SU-DHL-6 (cell line): ENCODE data around the gene RGS16.

Experiments used
- H2AFZ ChIP-seq: fragments of 200-600 bp; sonication (generic); 2 replicates; pipeline ENCODE4 v1.6.1; 2014; ENCODE audit warnings: low read depth, mild to moderate bottlenecking, moderate library complexity, mixed read lengths, antibody characterized with exemption, low read length; ENCODE audit not compliant: severe bottlenecking
- H3F3A ChIP-seq: fragments of 200-600 bp; shearing (Covaris generic); 2 replicates; pipeline ENCODE4 v1.6.0; 2016; ENCODE audit warnings: antibody characterized with exemption, mild to moderate bottlenecking; ENCODE audit not compliant: insufficient read depth
- H3K27ac ChIP-seq: fragments of 200-600 bp; sonication (generic); 2 replicates; pipeline ENCODE4 v1.5.1; 2016; ENCODE audit warnings: low read depth, mild to moderate bottlenecking, low read length, moderate library complexity, mixed read lengths
- H3K27me3 ChIP-seq: fragments of 200-600 bp; sonication (generic), shearing (Covaris generic); 2 replicates; pipeline ENCODE4 v1.6.0; 2014; ENCODE audit warnings: mild to moderate bottlenecking, low read length
- H3K36me3 ChIP-seq: fragments of 200-600 bp; sonication (generic); 2 replicates; pipeline ENCODE4 v1.6.1; 2014; ENCODE audit warnings: mild to moderate bottlenecking, low read length, mixed read lengths
- H3K4me2 ChIP-seq: fragments of 300-600, 200-600 bp; shearing (Covaris generic), sonication (generic); 2 replicates; pipeline ENCODE4 v1.6.0; 2014; ENCODE audit warnings: low read length, low read depth, mild to moderate bottlenecking; ENCODE audit not compliant: poor library complexity, severe bottlenecking
- H3K4me3 ChIP-seq: fragments of 200-600 bp; sonication (generic); 2 replicates; pipeline ENCODE4 v1.5.1; 2014; ENCODE audit warnings: antibody characterized with exemption, low read length, mild to moderate bottlenecking, mixed read lengths; ENCODE audit not compliant: insufficient read depth, poor library complexity, severe bottlenecking
- H3K79me2 ChIP-seq: fragments of 200-600 bp; sonication (generic); 2 replicates; pipeline ENCODE4 v1.6.1; 2014; ENCODE audit warnings: mild to moderate bottlenecking, low read length, moderate library complexity; ENCODE audit not compliant: insufficient read depth
- H3K9ac ChIP-seq: fragments of 200-600 bp; sonication (generic); 2 replicates; pipeline ENCODE4 v1.7.0; 2014; ENCODE audit warnings: mild to moderate bottlenecking, low read length
- H3K9me2 ChIP-seq: fragments of 200-600 bp; sonication (generic); replicated peaks from 2 replicates; pipeline ENCODE4 v1.6.1; 2014; ENCODE audit warnings: low read length; ENCODE audit not compliant: insufficient read depth
- H3K9me3 ChIP-seq: fragments of 200-600 bp; sonication (generic); 2 replicates; pipeline ENCODE4 v1.6.1; 2014; ENCODE audit warnings: low read length, mixed read lengths; ENCODE audit not compliant: insufficient read depth
- H4K20me1 ChIP-seq: fragments of 200-600 bp; sonication (generic); 2 replicates; pipeline ENCODE4 v1.6.1; 2014; ENCODE audit warnings: low read depth, mild to moderate bottlenecking, antibody characterized with exemption, low read length, moderate library complexity, mixed read lengths
- CTCF ChIP-seq: fragments of 200-600 bp; sonication (generic); IDR thresholded peaks from one replicate; pipeline ENCODE4 v1.5.1; 2017; ENCODE audit warnings: antibody characterized with exemption, mild to moderate bottlenecking, low read length, moderate library complexity; ENCODE audit not compliant: insufficient read depth, poor library complexity, severe bottlenecking
- EZH2phosphoT487 ChIP-seq: fragments of 200-600 bp; sonication (generic), shearing (Covaris generic); conservative IDR thresholded peaks from 2 replicates; pipeline ENCODE4 v1.6.1; 2018; ENCODE audit warnings: mild to moderate bottlenecking, antibody characterized with exemption, low read length, moderate library complexity, mixed read lengths

Gene RGS16

GRCh38 chr1:182628657-182629056, 24.5 kb upstream of the RGS16 start:
- Histone ChIP-seq H3K9me3 (no peaks in the 10 kb centered on the region), H3K4me2 (no peak overlapping the region), H3K9me2 (no peaks in the 10 kb centered on the region), H2AFZ (no peak overlapping the region), H4K20me1 (no peaks in the 10 kb centered on the region), H3K36me3 (no peaks in the 10 kb centered on the region), H3K27me3 (no peaks in the 10 kb centered on the region), H3K4me3 (no peak overlapping the region), H3K27ac (no peak overlapping the region), H3K9ac (no peak overlapping the region), H3F3A (peaks cover 6% of the 10 kb centered on the region; the same call in 1 of the 2 replicates), H3K79me2 (no peaks in the 10 kb centered on the region)
- TF ChIP-seq CTCF (no peak), EZH2phosphoT487 (no peak)

- H4K20me1 ChIP-seq: no peaks in the 10 kb centered on the region
- no peak overlapping the region for H3K4me2 ChIP-seq
- TF ChIP-seq CTCF: no peak
- H3K4me3 ChIP-seq: no peak overlapping the region
- no peaks in the 10 kb centered on the region for H3K9me2 ChIP-seq
- H3F3A ChIP-seq: no peaks in the 10 kb centered on the region
- H3K36me3 ChIP-seq: no peaks in the 10 kb centered on the region
- no peaks in the 10 kb centered on the region for H3K79me2 ChIP-seq
- no peak overlapping the region for H2AFZ ChIP-seq
- H3K27ac ChIP-seq: no peak overlapping the region
- H3K9me3 ChIP-seq: no peaks in the 10 kb centered on the region
- no peak overlapping the region for H3K9ac ChIP-seq
- no peaks in the 10 kb centered on the region for H3K27me3 ChIP-seq
These were observed 23.4 kb upstream of the RGS16 start for GRCh38 chr1:182627622-182628021.

- H3K9me3 ChIP-seq: no peaks in the 10 kb centered on the region
- H3F3A ChIP-seq: no peaks in the 10 kb centered on the region
- no peaks in the 10 kb centered on the region for H3K36me3 ChIP-seq
- TF ChIP-seq EZH2phosphoT487: no peak
- no peak for TF ChIP-seq CTCF
- H3K4me3 ChIP-seq: no peak overlapping the region
- H3K4me2 ChIP-seq: no peak overlapping the region
- no peak overlapping the region for H3K9ac ChIP-seq
- H4K20me1 ChIP-seq: no peaks in the 10 kb centered on the region
- H3K79me2 ChIP-seq: no peaks in the 10 kb centered on the region
- no peaks in the 10 kb centered on the region for H3K27me3 ChIP-seq
- H3K9me2 ChIP-seq: no peaks in the 10 kb centered on the region
- no peak overlapping the region for H3K27ac ChIP-seq
- no peak overlapping the region for H2AFZ ChIP-seq
These were observed 22.3 kb upstream of the RGS16 start for GRCh38 chr1:182626527-182626926.
